ENCODE data around the gene CAMTA1.

DNA sequence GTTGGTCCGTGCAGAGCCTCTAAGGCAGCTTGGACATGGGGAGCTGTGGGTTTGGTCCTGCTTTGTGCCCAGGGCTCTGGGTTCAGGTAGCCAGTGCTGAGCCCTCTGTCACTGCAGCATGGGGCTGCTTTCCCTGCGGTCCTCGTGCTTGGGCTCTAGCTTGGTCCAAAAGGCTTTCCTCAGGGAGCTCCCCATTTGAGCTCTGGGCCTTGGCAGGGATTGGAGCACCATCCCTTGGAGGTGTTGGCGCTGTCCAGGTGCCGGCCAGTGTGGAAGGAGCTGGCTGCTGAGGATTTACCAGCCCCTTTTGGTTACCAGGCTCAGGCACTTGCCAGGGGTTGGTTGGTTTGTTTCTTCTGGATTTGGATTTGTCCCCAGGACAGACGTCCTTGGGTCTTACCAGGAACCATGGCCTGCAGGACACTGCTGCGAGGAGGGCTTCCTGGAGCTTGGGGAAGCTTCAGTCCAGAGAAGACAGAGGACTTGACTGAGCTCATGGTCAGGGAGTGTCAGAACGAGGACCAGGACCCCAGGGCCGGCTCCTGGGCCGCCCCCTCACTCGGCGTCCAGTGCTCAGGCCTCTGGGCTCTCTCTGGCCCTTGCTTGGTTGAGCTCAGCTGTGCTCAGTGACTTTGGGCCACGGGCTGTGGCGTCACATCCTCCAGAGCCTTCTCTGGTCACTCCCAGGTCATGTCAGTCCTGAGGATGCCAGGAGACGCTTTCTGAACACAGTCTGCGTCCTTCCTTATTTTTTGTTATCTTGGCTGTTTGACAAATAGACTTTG lies 224.7 kb downstream of the CAMTA1 start:
- TF ChIP-seq, protein P1, sequence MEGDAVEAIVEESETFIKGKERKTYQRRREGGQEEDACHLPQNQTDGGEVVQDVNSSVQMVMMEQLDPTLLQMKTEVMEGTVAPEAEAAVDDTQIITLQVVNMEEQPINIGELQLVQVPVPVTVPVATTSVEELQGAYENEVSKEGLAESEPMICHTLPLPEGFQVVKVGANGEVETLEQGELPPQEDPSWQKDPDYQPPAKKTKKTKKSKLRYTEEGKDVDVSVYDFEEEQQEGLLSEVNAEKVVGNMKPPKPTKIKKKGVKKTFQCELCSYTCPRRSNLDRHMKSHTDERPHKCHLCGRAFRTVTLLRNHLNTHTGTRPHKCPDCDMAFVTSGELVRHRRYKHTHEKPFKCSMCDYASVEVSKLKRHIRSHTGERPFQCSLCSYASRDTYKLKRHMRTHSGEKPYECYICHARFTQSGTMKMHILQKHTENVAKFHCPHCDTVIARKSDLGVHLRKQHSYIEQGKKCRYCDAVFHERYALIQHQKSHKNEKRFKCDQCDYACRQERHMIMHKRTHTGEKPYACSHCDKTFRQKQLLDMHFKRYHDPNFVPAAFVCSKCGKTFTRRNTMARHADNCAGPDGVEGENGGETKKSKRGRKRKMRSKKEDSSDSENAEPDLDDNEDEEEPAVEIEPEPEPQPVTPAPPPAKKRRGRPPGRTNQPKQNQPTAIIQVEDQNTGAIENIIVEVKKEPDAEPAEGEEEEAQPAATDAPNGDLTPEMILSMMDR (IDR thresholded peaks at IDR 0.05) = no peak
- TF ChIP-seq POLR2A (IDR thresholded peaks at IDR 0.05) = no peak
